Vagina (tissue), 2 donors: ENCODE data around the gene CCT8.

Experiments
- CTCF ChIP-seq, 3 experiments: fragments of 450-650 bp in 2 of 3; fragments of 200-600 bp in 1 of 3; sonication (generic) in 1 of 3; IDR thresholded peaks; one replicate each; pipeline ENCODE4 v1.5.1; 2017 to 2019; ENCODE audit warnings: antibody characterized with exemption in 3 of 3, mild to moderate bottlenecking in 2 of 3, moderate library complexity in 2 of 3
- POLR2A ChIP-seq, 2 donors: fragments of 450-650 bp; IDR thresholded peaks; one replicate each; pipeline ENCODE4 v1.6.1; 2017; ENCODE audit warnings: antibody characterized with exemption in 2 of 2, mild to moderate bottlenecking in 2 of 2, moderate library complexity in 2 of 2

GRCh38 chr21:29056538-29057050 is 16.9 kb downstream of the CCT8 start:
- no peak for TF ChIP-seq CTCF (IDR thresholded peaks at IDR 0.05)
- no peak for TF ChIP-seq POLR2A (IDR thresholded peaks at IDR 0.05)
